ENCODE results near the gene PEF1. TPM values are rescaled to one million over a fixed set of nuclear protein-coding genes. Genes with fewer than 3 reads are reported as not detected.

PEF1 gene
- total and polyA plus RNA-seq, 2 donors (not counting 1 experiment from before 2014, with no cell fraction given) = 36.7 to 49.4 TPM

DNA sequence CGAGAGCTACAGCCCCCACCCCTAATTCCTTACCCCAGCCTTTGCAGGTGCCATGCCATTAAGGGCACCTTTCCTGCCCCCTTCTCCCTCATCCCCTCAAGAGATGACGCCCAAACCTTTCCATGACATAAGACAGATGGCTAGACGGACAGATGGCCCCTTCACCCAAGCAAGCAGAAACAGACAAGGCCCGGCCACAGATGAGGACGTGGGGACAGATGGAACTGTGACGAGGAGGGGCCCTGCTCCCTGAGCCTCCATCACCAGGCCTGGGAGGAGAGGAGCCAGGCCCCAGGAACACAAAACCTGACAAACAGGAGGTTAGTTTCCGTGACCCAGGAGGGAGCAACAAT is 24.7 kb upstream of the PEF1 start:
- intact Hi-C loops (cut with micrococcal nuclease) = no loop called here
- POLR2A ChIA-PET = no interaction called here
- DNase-seq = no peak
- Mint-ChIP-seq H3K27ac (no peak overlapping the region), H3K4me1 (peaks cover 10% of the 10 kb centered on the region), H3K9me3 (ENCODE audit: insufficient read depth) (no peaks in the 10 kb centered on the region), H3K27me3 (peaks cover 30% of the 10 kb centered on the region), H3K4me3 (no peak overlapping the region)
- CTCF ChIA-PET = no interaction called here
- Histone ChIP-seq H3K9ac (ENCODE audit: low read length) (no peak overlapping the region), H3K27me3 (replicated peaks in 1 of 4; ENCODE audit: control extremely low read depth in 1 of 4, control insufficient read depth in 3 of 4, insufficient read depth in 4 of 4, low read length in 3 of 4) (peaks cover 0 to 25% (median 9%) of the 10 kb centered on the region in 4 experiments), H3K27ac (ENCODE audit: low read length in 2 of 2) (no peak overlapping the region), H3K4me3 (ENCODE audit: control extremely low read depth in 1 of 5, extremely low read depth in 1 of 5, insufficient read depth in 1 of 5, low read depth in 2 of 5, low read length in 4 of 5) (no peak overlapping the region), H2AFZ (ENCODE audit: insufficient read depth, low read depth, low read length, poor library complexity, severe bottlenecking) (no peak overlapping the region), H3K36me3 (replicated peaks in 1 of 2; ENCODE audit: control extremely low read depth in 1 of 2, control insufficient read depth in 1 of 2, extremely low read depth in 1 of 2, insufficient read depth in 2 of 2, low read length in 1 of 2) (no peaks in the 10 kb centered on the region), H3K4me2 (replicated peaks; ENCODE audit: low read depth, low read length, poor library complexity, severe bottlenecking) (no peak overlapping the region), H3K4me1 (ENCODE audit: control insufficient read depth in 2 of 2, insufficient read depth in 2 of 2, low read length in 2 of 2) (peaks cover 10 to 12% of the 10 kb centered on the region in 2 donors), H4K20me1 (ENCODE audit: control insufficient read depth, insufficient read depth, low read length, poor library complexity, severe bottlenecking) (no peaks in the 10 kb centered on the region), H3K9me3 (ENCODE audit: control extremely low read depth in 1 of 3, control insufficient read depth in 2 of 3, insufficient read depth in 1 of 3, low read length in 2 of 3) (no peaks in the 10 kb centered on the region), H3K79me2 (ENCODE audit: control insufficient read depth, insufficient read depth, low read length) (no peaks in the 10 kb centered on the region)
- 68% methylated on average over 6 of the region's 7 CpGs for WGBS (ENCODE audit: insufficient coverage)
- no peak for ATAC-seq (ENCODE audit: low read depth)
- no peak for TF ChIP-seq CTCF (IDR thresholded peaks at IDR 0.05)
- no peak for TF ChIP-seq EZH2 (IDR thresholded peaks at IDR 0.05; ENCODE audit: borderline replicate concordance, insufficient read depth, low read depth, low read length, poor library complexity, severe bottlenecking)

DNA sequence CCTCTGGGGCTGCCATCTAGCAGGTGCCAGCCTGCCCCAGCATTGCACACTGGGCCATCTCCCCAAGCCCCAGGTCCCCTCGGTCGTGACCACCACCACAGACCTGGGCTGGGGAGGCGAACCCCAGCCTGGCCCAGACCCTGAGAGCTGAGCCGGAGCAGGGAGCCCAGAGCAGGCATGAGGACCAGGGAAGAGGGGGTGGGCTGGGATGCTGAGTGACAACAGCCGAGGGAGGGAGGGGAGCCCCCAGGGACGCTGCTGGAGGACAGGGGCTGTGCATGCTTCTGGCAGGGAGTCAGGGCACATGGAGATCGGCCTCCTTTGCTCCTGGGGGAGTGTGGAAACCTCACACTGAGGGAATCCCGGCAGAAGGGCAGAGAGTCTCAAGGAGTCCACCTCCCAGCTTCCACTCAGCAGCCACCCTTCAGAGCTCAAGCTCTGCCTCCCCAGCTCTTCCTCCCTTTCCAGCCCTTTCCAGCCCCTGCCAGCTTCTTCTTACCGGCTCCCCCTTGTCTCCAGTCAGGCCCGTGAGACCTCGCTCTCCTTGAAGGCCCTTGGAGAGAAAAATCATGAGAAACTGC is 23.7 kb upstream of the PEF1 start:
- no peak overlapping the region for H3K27ac ChIP-seq (ENCODE audit: low read length in 2 of 2)
- no peak overlapping the region for H3K9ac ChIP-seq (ENCODE audit: low read length)
- intact Hi-C loops (cut with micrococcal nuclease) = no loop called here
- no peak overlapping the region for H2AFZ ChIP-seq (ENCODE audit: insufficient read depth, low read depth, low read length, poor library complexity, severe bottlenecking)
- no peak for TF ChIP-seq EZH2 (IDR thresholded peaks at IDR 0.05; ENCODE audit: borderline replicate concordance, insufficient read depth, low read depth, low read length, poor library complexity, severe bottlenecking)
- TF ChIP-seq CTCF (IDR thresholded peaks at IDR 0.05) = no peak
- no peak overlapping the region for H3K4me3 Mint-ChIP-seq
- no peaks in the 10 kb centered on the region for H3K36me3 ChIP-seq (replicated peaks in 1 of 2; ENCODE audit: control extremely low read depth in 1 of 2, control insufficient read depth in 1 of 2, extremely low read depth in 1 of 2, insufficient read depth in 2 of 2, low read length in 1 of 2)
- WGBS (ENCODE audit: insufficient coverage) = 96% methylated on average over 6 of the region's 11 CpGs
- no peak overlapping the region for H3K4me2 ChIP-seq (replicated peaks; ENCODE audit: low read depth, low read length, poor library complexity, severe bottlenecking)
- CTCF ChIA-PET = interaction anchor here (10.8 kb wide), 1 partner anchor 122 kb away, joined by 184 read pairs; no protein-coding TSS in a partner anchor
- H3K9me3 Mint-ChIP-seq (ENCODE audit: insufficient read depth) = no peaks in the 10 kb centered on the region
- no peak for ATAC-seq (ENCODE audit: low read depth)
- H3K27me3 ChIP-seq (replicated peaks in 1 of 4; ENCODE audit: control extremely low read depth in 1 of 4, control insufficient read depth in 3 of 4, insufficient read depth in 4 of 4, low read length in 3 of 4) = peaks cover 0 to 25% (median 9%) of the 10 kb centered on the region in 4 experiments
- no peaks in the 10 kb centered on the region for H3K79me2 ChIP-seq (ENCODE audit: control insufficient read depth, insufficient read depth, low read length)
- DNase-seq = no peak
- peaks cover 10% of the 10 kb centered on the region for H3K4me1 Mint-ChIP-seq
- H3K27ac Mint-ChIP-seq = no peak overlapping the region
- POLR2A ChIA-PET = no interaction called here
- H3K9me3 ChIP-seq (ENCODE audit: control extremely low read depth in 1 of 3, control insufficient read depth in 2 of 3, insufficient read depth in 1 of 3, low read length in 2 of 3) = no peaks in the 10 kb centered on the region
- no peaks in the 10 kb centered on the region for H4K20me1 ChIP-seq (ENCODE audit: control insufficient read depth, insufficient read depth, low read length, poor library complexity, severe bottlenecking)
- H3K27me3 Mint-ChIP-seq = peaks cover 30% of the 10 kb centered on the region
- H3K4me1 ChIP-seq (ENCODE audit: control insufficient read depth in 2 of 2, insufficient read depth in 2 of 2, low read length in 2 of 2) = peaks cover 10 to 12% of the 10 kb centered on the region in 2 donors
- no peak overlapping the region for H3K4me3 ChIP-seq (ENCODE audit: control extremely low read depth in 1 of 5, extremely low read depth in 1 of 5, insufficient read depth in 1 of 5, low read depth in 2 of 5, low read length in 4 of 5)
